ENCODE measurements around the gene PAF1.
"Not testable (repeated sequence)": the region's sequence is repeated elsewhere in the genome, so short reads cannot be mapped to it uniquely, and the experiment has no call there.

The PAF1 gene

DNA sequence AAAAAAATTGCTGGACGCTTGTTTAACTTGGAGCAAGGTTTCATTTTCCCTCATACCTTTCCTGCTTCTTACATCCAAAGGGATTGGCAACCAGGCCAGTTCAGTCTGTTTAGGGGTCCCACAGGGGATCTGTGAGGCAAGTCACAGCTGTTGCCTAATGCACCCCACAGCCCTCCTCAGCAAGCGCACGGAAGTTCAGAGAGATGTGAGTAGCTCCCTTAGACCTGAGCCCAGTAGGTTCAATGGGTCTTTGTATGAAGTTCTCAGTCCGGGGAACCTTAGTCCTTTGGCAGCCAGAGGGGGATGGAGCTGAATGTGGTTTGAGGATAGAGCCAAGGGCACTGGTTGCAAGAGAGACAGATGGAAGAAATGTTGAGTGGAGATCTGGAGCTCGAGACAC is 35.7 kb downstream of the PAF1 start:
- DNase-seq (ENCODE audit: low read depth in 3 of 3) = no peak

DNA sequence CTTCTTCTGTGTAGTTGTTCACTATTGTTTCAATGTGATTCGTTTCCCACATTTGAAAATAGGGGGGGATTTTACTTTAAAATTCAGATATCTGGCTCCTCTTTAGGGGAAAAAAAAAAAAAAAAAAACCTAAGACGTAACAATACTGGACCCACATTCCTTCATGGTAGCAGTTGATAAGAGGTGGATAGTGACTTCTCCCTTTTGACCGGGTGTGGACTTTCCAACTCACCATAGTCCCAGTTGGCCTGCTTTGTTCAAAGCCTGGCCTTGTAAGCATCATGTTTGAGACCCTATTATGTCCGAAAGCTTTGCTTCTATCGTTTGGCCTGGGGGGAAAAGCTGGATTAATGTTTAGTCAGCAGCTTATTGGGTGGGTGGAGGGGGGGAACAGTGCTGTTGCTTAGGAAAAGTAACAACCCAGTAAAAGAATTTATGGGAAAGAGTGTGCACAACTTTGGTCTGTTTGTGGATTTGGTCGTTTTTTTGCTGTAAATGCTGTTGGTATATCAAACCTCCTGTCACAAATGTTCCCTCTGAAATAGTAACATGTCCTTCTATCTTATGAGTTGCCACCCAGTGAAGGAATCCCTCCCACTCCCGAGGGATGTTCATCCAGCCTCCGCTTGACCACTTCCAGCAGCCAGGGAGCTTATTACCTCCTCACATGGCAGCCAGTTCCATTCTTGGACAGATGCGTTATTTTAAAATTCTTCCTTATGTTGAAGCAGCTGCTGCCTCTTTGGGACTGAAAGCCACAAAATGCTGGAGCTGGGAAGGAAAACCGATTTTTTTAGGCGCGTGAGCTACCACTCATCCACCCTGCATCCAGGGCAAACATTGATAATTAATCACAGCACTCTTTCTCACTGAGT is 38.3 kb downstream of the PAF1 start:
- DNase-seq (ENCODE audit: low read depth in 3 of 3) = no peak

DNA sequence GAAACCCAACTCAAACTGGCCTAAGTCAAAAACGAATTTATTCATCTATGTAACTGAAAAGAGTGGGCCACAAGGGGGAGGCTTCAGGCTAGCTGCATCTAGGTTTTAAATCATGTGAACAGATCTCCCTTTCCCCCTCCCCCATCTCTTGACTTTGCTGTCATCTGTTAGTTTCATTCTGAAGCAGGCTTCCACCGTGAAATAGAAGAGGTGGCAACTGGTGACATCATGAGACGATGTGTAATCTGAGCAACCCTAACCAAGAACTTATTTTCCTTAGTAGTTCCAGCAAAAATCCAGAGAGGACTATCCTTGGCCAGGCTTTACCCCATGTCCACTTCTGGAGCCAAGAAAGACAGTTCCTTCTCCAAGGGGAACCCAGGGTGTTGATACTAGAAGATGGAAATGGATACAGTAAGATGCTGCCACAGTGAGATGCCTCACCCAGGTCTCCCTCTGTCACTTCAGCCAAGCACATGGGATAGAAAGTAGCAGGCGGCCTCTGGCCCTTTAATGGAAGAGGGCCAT is 39.3 kb downstream of the PAF1 start:
- no peak for DNase-seq (ENCODE audit: low read depth in 3 of 3)

DNA sequence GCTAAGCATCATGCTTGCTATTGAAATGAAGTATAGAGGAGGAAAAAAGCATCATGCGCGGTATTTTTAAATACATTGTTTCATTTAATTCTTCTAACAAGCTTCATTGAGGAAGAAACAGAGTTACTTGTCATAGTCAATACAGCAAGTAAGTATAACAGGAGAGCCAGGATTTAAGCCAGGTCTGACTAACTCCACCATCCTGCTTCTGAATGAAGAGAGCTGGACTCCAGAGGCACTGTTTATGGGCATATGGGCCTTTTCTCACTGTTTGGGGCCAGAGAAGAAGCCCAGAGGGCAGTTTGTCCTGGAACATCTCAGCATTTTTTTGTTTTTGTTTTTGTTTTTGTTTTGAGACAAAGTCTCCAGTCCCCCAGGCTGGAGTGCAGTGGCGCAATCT is 40.8 kb downstream of the PAF1 start:
- no peak for DNase-seq (ENCODE audit: low read depth in 3 of 3)

DNA sequence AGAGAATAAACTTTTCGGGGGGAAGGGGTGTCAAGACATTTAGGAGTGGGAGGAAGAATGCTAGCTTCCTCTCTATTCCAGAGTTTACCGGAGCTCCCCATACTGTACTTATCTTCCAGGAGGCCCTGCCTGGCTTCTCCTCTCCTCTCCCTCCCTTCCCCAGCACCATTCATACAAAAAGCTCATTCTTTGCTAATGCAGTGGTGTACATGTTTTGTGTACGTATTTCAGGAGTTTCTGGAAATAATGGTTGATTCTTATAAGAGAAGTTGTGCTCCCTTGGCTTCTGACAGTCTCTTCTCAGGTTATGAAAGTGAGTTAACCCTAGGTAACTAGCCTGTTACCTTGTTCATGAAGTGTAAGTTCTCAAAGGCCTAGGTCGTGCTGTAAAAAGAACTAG is 41.6 kb downstream of the PAF1 start:
- no peak for DNase-seq (ENCODE audit: low read depth in 3 of 3)

DNA sequence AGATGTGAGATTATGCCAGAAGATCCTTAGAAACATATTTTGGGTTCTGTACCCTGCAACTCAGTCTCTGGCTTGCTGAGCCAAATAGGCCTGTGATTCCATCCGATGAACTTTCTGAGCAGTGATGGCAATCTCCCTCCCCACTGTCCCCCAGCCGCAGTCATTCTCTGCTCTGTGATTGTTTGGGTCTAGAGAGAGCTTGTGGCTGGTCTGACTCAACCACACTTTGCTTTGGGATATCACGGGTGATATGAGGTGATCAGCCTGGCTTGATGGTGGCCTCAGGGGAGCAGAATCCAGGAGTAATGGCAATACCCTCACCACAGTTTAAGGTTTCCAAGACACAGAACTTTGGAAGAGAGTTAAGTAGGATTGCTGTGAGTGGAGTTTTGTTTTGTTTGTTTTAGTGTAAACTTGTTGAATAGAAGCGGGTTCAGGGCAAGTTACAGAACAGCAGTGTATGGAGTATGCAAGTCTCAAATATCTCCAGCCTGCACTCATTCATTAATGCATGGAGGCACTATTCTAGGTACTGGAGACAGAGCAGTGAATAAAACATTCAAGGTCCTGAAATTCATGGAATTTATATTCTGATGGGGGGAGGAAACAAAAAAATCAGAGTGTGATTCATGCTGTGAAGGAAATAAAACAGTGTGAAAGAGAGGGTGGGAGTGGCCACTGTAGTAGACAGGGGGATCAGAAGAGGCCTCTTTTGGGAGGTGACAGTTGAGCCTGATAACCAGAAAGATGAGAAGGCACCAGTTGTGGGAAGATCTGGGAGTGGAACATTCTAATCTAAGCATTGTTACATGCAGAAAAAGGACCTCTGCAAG is 43.4 kb downstream of the PAF1 start:
- DNase-seq (ENCODE audit: low read depth in 3 of 3) = no peak

DNA sequence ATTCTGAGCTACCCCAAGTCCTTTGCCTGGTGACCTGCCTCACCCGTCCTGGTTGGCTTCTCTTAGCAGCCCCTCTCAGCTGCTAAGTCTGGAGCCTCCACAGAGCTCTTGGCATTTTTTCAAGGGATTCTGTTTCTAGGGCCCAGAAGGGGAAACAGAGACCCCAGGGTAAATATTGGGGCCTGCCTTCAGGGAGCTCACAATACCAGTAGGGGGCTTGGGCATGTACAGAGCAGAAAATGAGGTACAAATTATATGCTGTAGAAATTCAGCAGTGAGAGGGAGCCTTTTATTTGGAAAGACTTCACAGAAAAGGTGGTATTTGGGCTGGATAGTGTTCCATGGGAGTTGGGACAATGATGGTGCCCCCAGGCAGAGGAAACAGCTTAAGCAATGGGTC is 45.0 kb downstream of the PAF1 start:
- DNase-seq (ENCODE audit: low read depth in 3 of 3) = no peak

DNA sequence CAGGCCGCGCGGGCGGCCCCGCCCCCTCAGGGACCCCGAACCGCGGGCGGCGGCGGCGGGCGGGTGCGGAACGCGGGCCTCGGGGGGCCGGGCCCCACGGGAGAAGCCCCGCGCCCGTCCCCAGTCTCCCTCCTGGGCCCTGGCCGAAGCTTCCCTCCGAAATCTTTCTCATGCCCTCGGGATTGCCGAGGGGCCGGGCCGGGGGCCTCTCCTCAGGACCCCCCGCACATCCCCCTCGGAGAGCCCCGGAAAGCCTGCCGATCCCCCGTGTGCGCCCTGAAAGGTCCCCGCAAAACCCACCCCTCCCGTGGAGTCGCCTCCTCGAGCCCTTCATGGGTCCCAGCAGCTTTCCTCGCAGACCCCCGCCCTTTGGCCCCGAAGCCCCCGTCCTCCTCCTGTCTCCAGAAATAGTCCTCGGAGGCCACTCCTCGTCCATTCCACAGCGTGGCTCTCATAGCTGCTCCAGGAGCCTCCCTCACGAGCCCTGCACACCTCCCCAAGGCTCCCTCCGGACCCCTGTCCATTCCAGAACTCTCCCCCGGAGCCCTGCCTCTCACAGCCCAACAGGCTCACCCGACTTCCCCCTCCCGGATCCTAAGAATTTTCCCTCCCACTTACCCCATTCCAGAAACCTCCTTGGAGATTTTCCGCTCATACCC is 48.1 kb downstream of the PAF1 start:
- DNase-seq (ENCODE audit: low read depth in 3 of 3) = peak in 1 of 3 experiments; percentile 10

DNA sequence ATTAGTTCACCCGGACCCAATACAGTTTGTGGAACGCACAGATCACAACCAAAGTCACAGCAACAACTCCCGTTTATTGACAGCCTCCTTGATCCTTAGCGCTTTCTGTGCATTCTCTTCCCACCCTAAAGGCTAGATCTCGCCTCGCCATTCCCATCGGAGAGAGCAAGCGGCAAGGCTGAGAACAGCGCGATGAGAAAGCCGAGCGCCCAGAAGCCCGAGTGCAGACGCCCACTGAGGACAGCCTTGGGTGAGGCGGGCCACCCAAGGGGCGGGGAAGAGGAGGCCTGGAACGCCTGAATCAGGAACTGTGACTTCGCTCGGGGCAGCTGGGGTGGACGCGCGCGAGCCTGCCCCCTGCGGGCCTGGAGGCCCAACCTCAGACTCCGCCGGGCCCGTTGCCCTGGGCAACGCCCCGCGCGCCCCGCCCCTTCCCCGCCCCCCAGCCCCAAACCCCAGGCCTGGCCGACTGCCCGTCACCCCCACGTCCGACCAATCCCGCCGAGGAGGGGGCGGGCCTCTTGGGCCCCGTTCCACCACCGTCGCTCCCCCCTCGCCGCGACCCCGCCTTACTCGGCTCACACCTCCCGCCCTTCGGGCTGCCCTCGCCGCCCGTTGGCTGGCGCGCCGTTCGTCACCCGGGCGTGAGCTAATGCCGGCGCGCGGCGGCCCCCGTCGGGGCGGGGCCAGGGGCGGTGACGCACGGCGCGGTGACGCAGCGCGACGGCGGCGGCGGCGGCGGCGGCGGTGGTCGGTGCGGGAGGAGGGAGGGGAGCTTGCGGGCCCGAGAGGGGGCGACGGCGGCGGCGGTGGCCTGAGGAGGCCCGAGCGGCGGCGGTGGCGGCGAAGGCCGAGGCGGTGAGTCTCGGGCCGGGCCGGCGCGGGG is 48.9 kb downstream of the PAF1 start, which contains the start of gene SAMD4B:
SAMD4B (plus strand) TSS at position 703 of the 886 bp plus-strand sequence. CDS start 14,473 bp downstream, outside the sequence.
- peak; percentile 97 to 99 (median 99) for DNase-seq (ENCODE audit: low read depth in 3 of 3)

DNA sequence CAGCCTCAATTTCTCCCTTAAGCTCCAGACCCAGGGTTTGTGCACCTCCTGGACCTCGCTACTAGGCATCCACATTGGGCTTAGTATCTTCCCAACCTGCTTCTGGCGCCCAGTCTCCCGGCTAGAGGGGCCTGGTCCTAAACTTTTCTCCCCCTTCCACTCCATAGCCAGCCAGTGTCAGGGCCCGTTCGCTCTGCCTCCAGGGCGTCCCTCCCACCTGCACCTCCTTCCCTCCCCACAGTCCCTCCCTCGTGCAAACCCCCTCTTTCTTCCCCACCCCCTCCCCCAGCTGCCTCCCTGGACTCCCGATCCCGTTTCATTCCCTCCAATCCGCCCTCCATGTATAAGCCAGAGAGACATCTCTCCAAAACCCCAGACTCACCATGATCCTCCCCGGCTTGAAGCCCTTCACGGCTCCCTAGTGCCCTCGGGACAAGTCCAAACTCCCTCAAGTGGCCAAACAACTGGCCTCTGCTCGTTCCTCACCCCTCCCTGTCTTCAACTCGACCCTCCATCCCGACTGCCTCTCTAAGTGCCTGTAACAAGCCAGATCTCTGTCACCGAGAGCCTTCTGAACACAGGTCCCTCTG is 49.7 kb downstream of the PAF1 start:
- no peak for DNase-seq (ENCODE audit: low read depth in 3 of 3)

DNA sequence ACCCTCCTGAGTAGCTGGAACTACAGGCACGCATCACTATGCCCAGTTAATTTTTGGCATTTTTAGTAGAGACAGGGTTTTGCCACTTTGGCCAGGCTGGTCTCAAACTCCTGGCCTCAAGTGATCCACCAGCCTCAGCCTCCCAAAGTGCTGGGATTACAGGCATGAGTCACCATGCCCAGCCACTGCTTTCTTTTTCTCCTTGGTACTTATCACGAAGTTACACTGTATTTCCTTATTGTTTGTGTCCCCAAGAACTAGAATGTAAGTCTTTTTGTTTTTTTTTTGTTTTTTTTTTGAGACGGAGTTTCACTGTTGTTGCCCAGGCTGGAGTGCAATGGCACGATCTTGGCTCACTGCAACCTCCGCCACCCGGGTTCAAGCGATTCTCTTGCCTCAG is 50.8 kb downstream of the PAF1 start:
- DNase-seq (ENCODE audit: low read depth in 3 of 3) = not testable (repeated sequence)

DNA sequence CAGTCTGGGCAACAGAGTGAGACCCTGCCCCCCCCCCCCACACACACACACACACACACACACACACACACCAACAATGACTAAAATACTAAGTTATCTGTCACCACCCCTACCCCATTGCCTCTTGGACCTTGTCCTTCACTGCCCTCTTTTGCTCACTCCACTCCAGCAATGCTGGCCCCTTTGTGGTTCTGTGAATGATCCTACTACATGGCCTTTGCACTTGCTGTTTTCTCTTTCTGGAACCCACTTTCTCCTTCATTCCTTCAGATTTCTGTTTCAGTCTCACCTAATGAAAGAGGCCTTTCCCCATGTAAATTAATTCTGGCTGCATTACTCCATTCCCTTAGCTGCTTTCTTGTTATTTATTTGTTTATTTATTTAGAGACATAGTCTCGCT is 51.2 kb downstream of the PAF1 start:
- DNase-seq (ENCODE audit: low read depth in 3 of 3) = no peak

DNA sequence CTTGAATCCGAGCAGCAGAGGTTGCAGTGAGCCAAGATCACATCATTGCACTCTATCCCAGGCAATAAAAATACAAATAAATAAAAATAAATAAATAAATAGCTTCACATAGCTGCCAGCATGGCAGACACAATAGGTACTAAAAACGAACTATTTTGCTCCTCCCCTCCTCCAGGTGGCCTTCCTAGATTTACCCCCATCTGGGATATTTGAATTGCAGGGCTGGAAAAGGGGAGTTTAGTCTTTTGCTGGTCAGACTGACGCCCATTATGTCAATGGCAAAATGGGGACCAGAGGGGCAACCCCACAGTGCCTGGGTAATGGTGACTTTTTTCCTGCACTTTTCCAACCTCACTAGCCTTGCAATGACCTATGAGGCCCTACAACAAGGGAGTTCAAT is 54.4 kb downstream of the PAF1 start:
- no peak for DNase-seq (ENCODE audit: low read depth in 3 of 3)
